ENCODE results near the gene OXLD1. TPM values are rescaled to one million over a fixed set of nuclear protein-coding genes. Genes with fewer than 3 reads are reported as not detected.

OXLD1 gene
- total RNA-seq: 34.0 and 38.5 TPM in 2 replicates

GRCh38 chr17:81666342-81667191 lies at the start of gene OXLD1, which contains the start of gene CCDC137:
TSS of gene OXLD1 (minus strand) at chr17:81666605. CDS start at chr17:81666577, 28 bp downstream.
TSS of gene CCDC137 (plus strand) at chr17:81666737. CDS start at chr17:81666767, 30 bp downstream.

GRCh38 chr17:81711814-81712467 lies 45.5 kb upstream of the OXLD1 start, which contains the start of gene SLC25A10:
TSS of gene SLC25A10 (plus strand) at chr17:81712284. CDS start at chr17:81712427, 143 bp downstream.

GRCh38 chr17:81702934-81703746 lies 36.7 kb upstream of the OXLD1 start, which contains the start of gene MRPL12:
TSS of gene MRPL12 (plus strand) at chr17:81703367. CDS start at chr17:81703502, 135 bp downstream.

GRCh38 chr17:81683584-81684441 lies 17.4 kb upstream of the OXLD1 start, which contains the start of the genes ARL16 and HGS:
TSS of gene ARL16 (minus strand) at chr17:81683797. CDS start at chr17:81683753, 44 bp downstream.
TSS of gene HGS (plus strand) at chr17:81684011. CDS start at chr17:81684067, 56 bp downstream.

GRCh38 chr17:81656118-81656743 lies 10.2 kb downstream of the OXLD1 start, which contains the start of gene PDE6G:
TSS of gene PDE6G (minus strand) at chr17:81656542. CDS start at chr17:81653305, 3,237 bp downstream.

GRCh38 chr17:81636505-81637288 lies 29.7 kb downstream of the OXLD1 start, which contains the start of the genes NPLOC4 and TSPAN10:
TSS of gene NPLOC4 (minus strand) at chr17:81637112. CDS start at chr17:81636930, 182 bp downstream.
TSS of gene TSPAN10 (plus strand) at chr17:81637196. CDS start at chr17:81642413, 5,217 bp downstream.

Other genes with a start within 250 kb of the OXLD1 start
- gene ACTG1, start 153.8 kb downstream of the OXLD1 start, total RNA-seq: 7,210 and 9,433 TPM in 2 replicates
- 1.5 and 4.6 TPM in 2 replicates for gene FSCN2, start 138.2 kb downstream of the OXLD1 start, total RNA-seq
- 17.8 and 21.4 TPM in 2 replicates for gene FAAP100, start 114.3 kb downstream of the OXLD1 start, total RNA-seq
- gene NPLOC4, start 29.5 kb downstream of the OXLD1 start, total RNA-seq: 80.0 and 98.2 TPM in 2 replicates
- gene TSPAN10, start 29.4 kb downstream of the OXLD1 start, total RNA-seq: 1.3 and 4.0 TPM in 2 replicates
- 0.25 TPM in 1 of 2 replicates, not detected in the other for gene PDE6G, start 10.1 kb downstream of the OXLD1 start, total RNA-seq
- gene CCDC137, start 132 bp upstream of the OXLD1 start, total RNA-seq: 11.0 and 12.0 TPM in 2 replicates
- 24.2 and 25.0 TPM in 2 replicates for gene ARL16, start 17.2 kb upstream of the OXLD1 start, total RNA-seq
- gene HGS, start 17.4 kb upstream of the OXLD1 start, total RNA-seq: 104 and 130 TPM in 2 replicates
- gene MRPL12, start 36.8 kb upstream of the OXLD1 start, total RNA-seq: 8.6 and 11.8 TPM in 2 replicates
- 11.0 and 31.7 TPM in 2 replicates for gene SLC25A10, start 45.7 kb upstream of the OXLD1 start, total RNA-seq
- gene GCGR, start 137.5 kb upstream of the OXLD1 start, total RNA-seq: not detected in 2 replicates
- 85.0 and 126 TPM in 2 replicates for gene MCRIP1, start 166.7 kb upstream of the OXLD1 start, total RNA-seq
- gene PPP1R27, start 168.4 kb upstream of the OXLD1 start, total RNA-seq: not detected in 2 replicates
- gene P4HB, start 193.9 kb upstream of the OXLD1 start, total RNA-seq: 1,482 and 2,745 TPM in 2 replicates
- 159 and 234 TPM in 2 replicates for gene ARHGDIA, start 204.7 kb upstream of the OXLD1 start, total RNA-seq
- gene ALYREF, start 225.0 kb upstream of the OXLD1 start, total RNA-seq: 129 and 334 TPM in 2 replicates
- gene ANAPC11, start 225.1 kb upstream of the OXLD1 start, total RNA-seq: 228 and 235 TPM in 2 replicates
- 0.22 and 0.25 TPM in 2 replicates for gene NPB, start 235.6 kb upstream of the OXLD1 start, total RNA-seq
- 108 TPM in 2 replicates for gene PCYT2, start 244.8 kb upstream of the OXLD1 start, total RNA-seq